Ramos (cell line): ENCODE results near the gene TTC21B.

Experiments
- in situ Hi-C: fragments of 300-500 bp; cut with MboI; formaldehyde crosslinking; loops from one replicate; pipeline ENCODE4 v1.14.3; 2022; ENCODE audit warnings: low sequenced_read_pairs; ENCODE audit not compliant: unreplicated experiment

Gene TTC21B

DNA sequence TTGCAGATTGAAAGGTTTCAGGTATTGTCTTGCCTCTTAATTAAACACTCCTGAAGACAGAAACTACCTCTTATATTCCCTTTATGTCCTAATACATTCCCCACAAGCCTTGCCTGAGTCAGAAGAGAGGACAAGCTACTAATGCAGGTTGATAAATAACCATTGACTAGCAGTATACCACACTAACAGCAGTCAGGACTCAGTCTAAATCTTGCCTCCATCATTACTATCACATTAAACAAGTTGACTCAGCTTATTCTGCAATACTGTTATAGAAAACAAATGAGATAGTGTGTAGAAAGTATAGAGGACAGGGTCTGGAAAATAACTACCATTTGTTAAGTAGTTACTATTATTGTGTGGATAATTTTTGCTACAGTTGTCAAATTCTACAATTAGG, 63.8 kb downstream of the TTC21B start:
- in situ Hi-C loops = no loop called here

DNA sequence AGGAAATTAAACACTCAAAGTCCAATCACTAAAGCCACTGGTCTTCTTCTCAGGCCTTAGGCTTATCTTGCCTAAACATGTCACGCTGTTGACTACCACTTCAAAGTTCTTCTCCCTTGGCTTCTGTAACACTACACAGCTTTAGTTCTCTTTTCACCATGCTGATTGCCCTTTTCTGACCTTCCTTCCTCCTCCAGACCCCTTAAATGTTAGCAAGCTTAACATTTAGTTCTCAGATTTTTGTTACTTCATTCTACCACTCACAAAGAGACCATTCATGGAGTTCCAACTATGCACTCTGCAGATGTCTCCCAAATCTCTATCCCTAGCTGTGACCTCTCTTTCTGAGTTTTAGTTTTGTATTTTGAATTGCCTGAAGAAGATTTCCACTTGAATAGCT, 64.4 kb downstream of the TTC21B start:
- in situ Hi-C loops = no loop called here

DNA sequence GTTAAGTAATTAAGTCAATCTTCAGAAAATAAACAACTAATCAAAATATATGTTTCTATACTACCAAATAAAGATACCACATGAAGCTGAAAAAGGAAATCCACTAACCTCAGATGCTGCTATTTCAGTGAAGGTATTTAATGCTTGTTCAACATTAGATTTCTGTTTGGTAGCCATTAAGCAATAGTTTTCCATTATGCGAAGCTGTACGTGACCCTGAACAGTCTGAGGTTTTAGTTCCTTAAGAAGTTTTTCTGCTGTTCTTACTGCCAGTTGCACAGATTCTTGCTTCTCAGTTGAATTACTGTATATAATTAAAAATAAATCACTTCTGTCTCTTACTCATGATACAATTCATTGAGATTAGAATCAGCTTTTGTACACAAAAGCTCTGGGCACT, 65.4 kb downstream of the TTC21B start:
- in situ Hi-C loops = no loop called here

DNA sequence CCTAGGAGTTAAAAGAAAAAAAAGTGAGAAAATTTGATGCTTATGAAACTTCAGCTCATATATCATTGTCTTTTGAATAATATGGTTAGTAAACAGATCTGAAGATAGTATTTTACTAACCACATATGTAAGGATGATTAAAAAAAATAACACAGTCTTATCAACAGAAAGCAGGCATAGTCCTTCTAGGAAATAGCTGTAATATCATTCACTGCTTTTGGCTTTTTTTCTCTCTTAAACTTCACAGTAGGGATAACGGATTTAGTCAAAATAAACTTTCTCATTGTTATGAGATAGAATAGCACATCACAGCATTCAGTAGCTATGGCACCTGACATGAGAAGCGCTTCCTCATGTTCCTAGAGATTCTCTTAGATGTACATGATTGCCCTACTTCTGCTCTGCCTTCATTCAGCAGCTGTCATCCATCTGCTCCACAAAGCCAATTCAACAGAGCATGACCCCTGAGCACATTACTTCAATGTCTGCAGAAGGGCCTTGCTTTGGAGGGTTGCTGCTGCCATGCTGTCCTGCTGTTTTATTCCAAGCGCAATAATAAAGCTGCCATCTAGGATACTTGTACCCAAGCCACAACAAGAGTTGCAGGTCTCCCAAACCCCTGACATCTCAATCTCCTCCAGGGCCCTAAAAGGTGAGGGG, 67.0 kb downstream of the TTC21B start:
- in situ Hi-C loops = no loop called here

DNA sequence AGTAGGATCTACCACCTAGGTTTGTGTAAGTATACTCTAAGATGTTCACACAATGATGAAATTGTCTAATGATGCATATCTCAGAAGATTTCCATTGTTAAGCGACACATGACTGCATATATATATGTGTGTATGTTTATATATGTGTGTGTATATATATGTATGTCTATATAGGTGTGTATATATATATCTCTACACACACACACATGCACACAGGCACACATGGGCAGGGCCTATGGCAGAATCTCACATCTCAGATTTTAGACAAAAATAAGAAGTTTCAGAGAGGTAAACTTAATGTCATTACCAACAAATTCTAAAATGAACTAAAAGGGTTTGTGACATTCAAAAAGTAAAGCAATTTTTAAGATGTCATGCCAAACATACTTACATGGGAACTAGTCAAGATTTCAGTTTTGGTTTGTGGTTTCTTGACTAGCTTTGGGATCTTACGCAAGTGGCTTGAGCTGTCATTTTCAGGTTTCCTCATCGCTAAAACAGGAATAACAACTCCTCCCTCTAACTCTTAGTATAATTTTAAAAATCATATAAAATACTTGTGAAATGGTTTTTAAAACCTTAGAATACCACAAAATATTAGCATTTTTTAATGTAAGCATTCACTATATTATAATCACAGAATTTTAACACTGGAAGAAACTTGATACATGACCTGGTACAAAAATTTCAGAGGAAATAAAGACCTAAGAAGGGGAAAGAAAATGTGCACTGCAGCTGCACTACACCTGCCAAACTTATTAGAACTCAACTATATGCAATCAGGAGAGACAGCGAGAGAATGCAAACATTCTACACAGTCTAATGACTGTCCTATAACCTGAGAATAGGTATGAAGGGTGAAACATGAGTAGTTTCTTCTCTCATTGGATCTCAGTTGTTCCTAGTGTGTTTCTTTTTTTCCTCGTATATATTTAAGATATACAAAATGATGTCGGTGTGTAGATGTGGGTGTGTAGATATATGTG, 75.7 kb downstream of the TTC21B start:
- in situ Hi-C loops = no loop called here

DNA sequence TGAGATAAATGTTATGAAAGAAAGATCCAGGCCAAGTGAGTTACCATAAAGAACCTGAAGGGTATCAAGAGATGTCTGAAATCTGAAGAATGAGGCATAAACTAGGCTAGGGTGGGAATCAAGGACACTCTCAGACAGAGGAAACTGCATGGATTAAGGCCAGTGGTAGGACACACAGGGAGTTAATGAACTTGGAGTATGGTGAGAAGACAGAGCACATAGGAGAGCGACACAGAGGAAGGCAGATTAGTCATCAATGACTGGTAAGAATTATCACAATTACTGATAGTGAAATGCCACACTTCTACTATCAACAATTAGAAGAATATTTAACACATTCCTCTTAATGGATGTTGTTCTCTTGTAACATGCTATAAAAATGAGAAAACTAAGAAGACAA, 76.9 kb downstream of the TTC21B start:
- in situ Hi-C loops = no loop called here

DNA sequence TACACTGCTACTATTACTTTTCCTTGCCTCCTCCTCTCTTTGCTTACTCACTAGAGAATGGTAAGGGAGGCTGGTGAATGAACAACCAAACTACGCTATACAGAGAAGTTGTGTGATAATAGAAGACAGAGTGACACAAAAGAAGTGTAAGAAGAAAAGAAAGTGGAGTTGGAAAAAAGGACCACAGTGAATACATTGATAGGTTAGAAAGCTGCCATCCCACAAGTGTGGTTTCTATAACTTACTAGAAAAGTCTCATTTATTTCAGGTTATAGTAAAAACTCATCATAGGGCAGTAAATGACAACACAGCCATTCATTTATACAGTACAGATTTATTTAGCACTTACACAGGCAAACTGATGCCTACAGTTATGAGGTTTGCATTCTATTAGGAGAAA, 77.3 kb downstream of the TTC21B start:
- in situ Hi-C loops = no loop called here

DNA sequence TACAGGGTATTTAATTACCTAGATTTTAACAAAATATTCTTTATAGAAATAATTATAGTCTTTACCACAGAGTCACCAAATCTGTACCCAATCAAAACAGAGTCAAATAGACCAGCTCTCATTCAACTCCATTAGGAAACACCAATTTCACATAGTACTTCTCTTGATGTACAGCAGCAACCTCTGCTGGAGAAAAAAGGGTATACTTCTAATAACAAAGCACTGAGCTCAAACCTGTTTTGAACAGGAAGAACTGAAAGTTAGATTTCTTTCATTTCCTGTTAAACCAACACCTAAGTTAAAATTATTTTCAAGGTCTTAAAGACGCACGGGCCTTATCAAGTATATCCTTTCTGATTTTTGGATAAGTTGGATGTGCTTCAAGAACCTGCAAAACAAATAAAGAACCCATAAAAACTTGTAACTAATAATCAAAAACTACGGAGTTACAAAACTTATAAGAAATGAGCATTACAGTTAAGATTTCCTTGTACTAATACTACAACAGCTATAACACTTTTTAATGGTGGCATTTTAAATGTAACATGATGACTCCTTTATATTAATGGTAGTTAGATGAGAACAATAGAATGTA, 79.0 kb downstream of the TTC21B start:
- in situ Hi-C loops = loop anchor here (25.0 kb wide), 1 partner anchor 462 kb away; no protein-coding TSS in a partner anchor

DNA sequence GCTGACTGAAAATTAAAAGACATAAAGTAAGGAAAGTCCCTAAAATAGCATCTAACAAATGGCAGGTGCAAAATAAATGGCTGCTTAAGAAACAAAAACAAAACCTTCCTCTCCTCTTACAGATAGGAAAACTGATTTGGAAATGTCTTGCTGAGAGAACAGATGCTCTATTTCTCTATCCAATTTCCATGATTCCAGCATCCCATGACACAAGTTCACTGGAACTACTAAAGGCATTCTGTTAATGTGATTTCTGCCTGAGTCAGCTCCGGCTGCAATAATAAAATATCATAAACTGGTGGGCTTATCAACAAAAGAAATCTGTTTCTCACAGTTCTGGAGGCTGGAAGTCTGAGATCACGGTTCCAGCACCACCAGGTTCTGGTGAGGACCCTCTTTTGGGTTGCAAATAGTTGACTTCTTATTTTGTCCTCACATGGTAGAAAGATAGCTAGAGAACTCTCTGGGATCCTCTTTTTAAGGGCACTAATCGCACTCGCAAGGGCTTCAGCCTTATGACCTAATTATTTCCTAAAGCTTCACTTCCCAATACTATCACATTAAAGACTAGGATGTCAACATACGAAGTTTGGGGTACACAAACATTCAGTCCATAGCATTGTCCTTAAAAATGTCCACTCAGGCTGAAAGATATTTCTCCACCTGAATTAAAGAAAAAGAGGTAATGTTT, 81.3 kb downstream of the TTC21B start:
- in situ Hi-C loops = loop anchor here (25.0 kb wide), 1 partner anchor 460 kb away; no protein-coding TSS in a partner anchor

DNA sequence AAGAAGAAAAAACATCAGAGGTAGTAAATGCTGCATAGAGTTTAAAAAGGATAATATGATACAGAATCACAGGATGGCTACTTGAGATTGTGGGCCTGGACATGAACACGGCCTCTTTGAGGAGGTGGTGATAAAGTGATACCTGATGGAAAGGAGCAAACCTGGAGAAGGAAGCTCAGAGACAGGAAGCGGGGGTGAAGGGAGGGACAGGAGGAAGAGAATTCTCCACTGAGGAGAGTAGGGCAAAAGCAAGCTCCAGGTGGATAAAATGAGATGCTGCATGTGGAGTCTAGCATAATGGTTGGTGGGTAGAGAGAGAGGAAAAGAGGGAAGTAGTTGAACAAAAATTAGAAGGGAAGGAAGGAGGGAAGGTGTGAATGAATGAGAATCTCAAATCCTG, 82.6 kb downstream of the TTC21B start:
- in situ Hi-C loops = loop anchor here (25.0 kb wide), 1 partner anchor 459 kb away; no protein-coding TSS in a partner anchor

DNA sequence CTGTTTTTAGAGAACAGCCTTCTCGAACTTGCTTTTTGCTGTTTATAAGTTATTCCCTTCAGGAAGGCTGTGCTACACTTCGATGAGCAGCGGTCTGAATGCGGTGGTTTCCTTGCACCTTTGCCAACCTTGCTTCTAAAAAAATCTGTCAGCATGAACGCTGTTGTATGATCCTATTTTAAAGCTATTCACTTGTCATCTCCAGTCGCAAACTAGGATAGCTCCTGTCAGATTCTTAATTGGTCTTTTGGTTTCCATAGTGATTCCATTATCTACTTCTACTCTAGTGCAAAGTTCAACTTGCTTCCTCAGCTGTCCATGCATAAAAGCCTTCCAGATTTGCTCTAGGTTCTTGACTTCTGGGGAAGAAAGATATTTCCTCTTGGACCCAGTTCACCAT, 83.2 kb downstream of the TTC21B start:
- in situ Hi-C loops = loop anchor here (25.0 kb wide), 1 partner anchor 458 kb away; no protein-coding TSS in a partner anchor

DNA sequence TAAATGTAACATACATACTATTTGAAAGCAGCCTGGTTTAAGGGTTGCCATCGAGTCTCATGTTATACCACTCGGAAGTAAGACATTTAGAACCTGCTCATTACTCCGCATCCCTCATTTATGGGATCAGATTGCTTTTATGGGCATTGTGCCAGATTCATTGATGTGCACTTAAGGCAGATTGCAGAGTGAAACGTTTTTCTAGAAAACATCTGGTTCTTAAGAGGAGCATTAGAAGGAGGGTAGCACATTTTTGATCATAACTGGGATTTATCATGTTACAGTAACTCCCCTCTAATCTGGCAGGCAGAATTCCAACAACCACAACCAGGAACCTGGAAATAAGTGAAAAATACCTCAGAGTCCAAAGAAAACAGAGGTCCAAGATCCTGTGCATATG, 85.4 kb downstream of the TTC21B start:
- in situ Hi-C loops = loop anchor here (25.0 kb wide), 1 partner anchor 456 kb away; no protein-coding TSS in a partner anchor

DNA sequence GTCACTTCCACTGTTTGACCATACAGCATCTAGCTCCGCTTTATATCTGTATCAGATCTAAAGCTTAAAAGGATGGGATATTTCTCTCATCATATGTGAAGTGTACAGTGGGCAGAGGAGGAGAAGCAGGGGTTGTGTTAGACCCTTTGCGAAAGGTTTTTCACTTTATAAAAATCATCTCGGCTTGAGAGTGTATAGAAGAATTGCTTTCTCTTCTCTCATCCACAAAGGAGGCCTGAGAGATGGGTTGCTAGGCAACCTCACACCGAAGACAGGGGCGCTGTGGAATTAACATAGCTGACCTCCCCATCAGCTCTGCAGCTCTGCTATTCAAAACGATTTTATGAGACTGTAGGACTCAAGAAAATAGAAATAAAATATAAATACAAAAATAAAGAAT, 89.3 kb downstream of the TTC21B start:
- in situ Hi-C loops = loop anchor here (25.0 kb wide), 1 partner anchor 452 kb away; no protein-coding TSS in a partner anchor

DNA sequence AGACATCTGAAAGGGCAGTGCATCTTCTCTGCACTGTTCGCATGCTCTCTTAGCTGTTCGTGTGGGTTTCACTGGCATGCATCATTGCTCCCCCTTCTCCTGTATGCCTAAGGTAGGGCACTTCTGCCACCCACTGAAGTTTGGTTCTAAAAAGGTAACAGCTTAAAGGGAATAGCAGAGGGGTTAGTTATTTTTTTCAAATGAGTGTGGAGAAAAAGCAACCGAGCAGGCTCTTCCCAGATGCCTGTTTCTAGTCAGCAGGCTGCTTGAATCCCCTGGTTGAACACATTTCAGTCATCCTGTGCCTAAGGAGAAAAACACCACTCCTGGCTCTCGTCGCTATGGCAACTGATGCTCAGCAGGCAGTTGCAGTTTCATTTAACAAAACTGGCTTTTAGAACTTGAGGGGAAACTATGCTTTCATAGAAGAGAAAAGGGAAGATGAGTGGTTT, 89.7 kb downstream of the TTC21B start:
- in situ Hi-C loops = loop anchor here (25.0 kb wide), 1 partner anchor 452 kb away; no protein-coding TSS in a partner anchor

DNA sequence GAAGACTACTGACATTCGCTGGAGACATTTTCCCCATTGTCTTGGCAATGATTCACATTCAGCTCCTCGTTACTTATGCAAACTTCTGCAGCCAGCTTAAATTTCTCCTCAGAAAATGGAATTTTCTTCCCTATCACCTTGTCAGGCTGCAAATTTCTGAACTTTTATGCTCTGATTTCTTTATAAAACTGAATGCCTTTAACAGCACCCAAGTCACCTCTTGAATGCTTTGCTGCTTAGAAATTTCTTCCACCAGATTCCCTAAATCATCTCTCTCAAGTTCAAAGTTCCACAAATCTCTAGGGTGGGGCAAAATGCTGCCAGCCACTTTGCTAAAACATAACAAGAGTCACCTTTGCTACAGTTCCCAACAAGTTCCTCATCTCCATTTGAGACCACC, 92.5 kb downstream of the TTC21B start:
- in situ Hi-C loops = loop anchor here (25.0 kb wide), 1 partner anchor 449 kb away; no protein-coding TSS in a partner anchor

DNA sequence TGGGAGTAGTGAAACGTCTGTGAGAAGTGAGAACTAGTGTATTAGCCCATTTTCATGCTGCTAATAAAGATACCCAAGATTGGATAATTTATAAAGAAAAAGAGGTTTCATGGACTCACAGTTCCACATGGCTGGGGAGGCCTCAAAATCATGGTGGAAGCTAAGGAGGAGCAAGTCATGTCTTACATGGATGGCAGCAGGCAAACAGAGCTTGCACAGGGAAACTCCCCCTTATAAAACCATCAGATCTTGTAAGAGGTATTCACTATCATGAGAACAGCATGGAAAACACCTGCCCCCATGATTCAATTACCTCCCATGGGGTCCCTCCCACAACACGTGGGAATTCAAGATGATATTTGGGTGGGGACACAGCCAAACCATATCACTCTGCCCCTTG, 93.9 kb downstream of the TTC21B start:
- in situ Hi-C loops = loop anchor here (25.0 kb wide), 1 partner anchor 447 kb away; no protein-coding TSS in a partner anchor

DNA sequence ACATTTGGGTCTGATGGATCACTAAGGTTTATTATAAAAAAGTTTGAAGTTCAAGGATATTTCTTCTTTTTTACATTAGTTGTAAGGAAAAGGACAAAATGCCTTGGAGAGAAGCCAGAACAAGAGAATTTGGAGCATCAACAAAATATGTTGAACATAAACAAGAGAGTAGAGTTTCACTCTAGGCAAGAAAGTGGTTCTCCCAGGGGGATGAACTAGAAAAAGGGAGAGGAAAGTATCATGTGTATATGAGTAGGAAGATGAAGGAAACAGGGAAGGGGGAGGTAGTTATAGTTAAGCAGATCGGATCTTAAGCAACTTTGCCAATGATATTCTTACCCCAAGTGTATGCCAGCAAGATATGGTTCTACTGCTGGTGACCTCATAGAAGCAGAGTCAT, 95.7 kb downstream of the TTC21B start:
- in situ Hi-C loops = loop anchor here (25.0 kb wide), 1 partner anchor 446 kb away; no protein-coding TSS in a partner anchor

DNA sequence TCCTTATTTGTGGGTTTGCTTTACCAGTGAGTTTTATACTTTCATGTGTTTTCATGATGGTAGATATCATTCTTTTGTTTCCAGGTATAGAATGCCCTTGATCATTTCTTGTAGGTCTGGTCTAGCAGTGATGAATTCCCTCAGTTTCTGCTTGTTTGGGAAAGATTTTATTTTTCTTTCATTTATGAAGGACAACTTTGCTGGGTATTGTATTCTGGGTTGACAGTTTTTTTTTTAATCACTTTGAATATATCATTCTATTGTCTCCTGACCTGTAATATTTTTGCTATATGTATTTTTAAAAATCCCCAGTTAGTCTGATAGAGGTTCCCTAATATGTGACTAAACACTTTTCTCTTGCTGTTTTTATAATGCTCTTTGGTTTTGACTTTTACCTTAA, 101.2 kb downstream of the TTC21B start:
- in situ Hi-C loops = loop anchor here (25.0 kb wide), 1 partner anchor 440 kb away; no protein-coding TSS in a partner anchor

DNA sequence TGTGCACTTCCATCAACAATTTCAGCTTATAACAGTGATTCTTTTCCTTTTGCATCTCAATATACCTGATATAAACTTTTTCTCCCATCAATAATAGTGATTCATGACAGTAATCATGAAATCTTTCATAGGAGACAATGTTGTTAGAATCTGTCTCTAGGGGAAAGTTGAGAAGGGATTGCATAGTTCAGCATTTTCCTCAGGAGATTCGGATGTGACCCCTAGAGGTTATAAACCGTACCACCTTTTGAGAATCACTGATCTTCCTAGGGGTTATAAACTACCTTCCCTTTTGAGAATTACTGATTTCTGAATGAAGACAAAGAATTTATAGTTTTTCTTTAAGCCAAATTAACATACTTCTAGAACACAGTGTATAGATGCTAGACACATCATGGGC, 106.6 kb downstream of the TTC21B start:
- in situ Hi-C loops = no loop called here

DNA sequence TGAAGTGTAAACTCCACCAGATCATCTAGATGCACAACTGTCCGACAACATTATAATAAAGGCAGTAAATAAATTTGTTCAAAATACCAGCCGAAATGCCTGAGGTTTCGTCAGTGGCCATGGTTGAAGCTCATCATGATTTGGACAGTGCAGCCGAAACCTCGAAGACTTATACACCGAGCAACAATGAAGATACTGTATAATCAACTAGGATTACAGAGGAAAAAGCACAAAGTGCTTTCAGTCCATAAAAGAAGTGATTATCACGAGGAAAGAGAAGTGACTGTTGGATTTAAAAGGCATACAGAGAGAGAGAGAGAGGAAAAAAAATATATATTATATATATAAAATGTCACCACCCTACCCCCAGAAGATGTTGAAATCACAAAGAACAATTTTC, 107.5 kb downstream of the TTC21B start:
- in situ Hi-C loops = no loop called here
